IMR-90 (cell line): ENCODE results near the gene JMJD7. TPM values are rescaled to one million over a fixed set of nuclear protein-coding genes. Genes with fewer than 3 reads are reported as not detected.

Source experiments
- ATAC-seq: fragments of 200-7000 bp; cut with Tn5 transposase; 2 replicates; pipeline ENCODE4 v1.9.1; 2020; ENCODE audit warnings: low read depth, mild to moderate bottlenecking, moderate library complexity
- BruUV-seq: library from RNA; stranded (reverse); fragments of 400-500 nt; replicated peaks from 2 replicates; lab custom pipeline; 2021; lab: Mats Ljungman, UMichigan
- CTCF ChIA-PET: fragments of 300-600 bp; formaldehyde crosslinking; extraction: SDS; loops from one replicate; lab custom pipeline; 2021; ENCODE audit warnings: antibody characterized with exemption; lab: Yijun Ruan, JAX
- POLR2A ChIA-PET: fragments of 300-600 bp; sonication (Branson Sonifier 250); formaldehyde crosslinking; loops from one replicate; lab custom pipeline; 2022; ENCODE audit warnings: antibody characterized with exemption; ENCODE audit not compliant: unreplicated experiment; lab: Charles Lee
- DNase-seq: peaks from one replicate; pipeline ENCODE4 v3.0.0; 2013
- H2AFZ ChIP-seq: replicated peaks from 2 replicates; pipeline ENCODE3; 2013; ENCODE audit warnings: low read length, mild to moderate bottlenecking; ENCODE audit not compliant: poor library complexity
- H2AK5ac ChIP-seq: 2 replicates; pipeline ENCODE4 v1.6.1; 2013; ENCODE audit warnings: low read depth, low read length, inconsistent platforms
- H2AK9ac ChIP-seq: replicated peaks from 2 replicates; pipeline ENCODE3; 2013; ENCODE audit warnings: mild to moderate bottlenecking, low read depth, low read length, moderate library complexity; ENCODE audit not compliant: poor library complexity
- H2BK120ac ChIP-seq: 2 replicates; pipeline ENCODE4 v1.6.1; 2013; ENCODE audit warnings: low read depth, low read length, inconsistent platforms
- H2BK15ac ChIP-seq: 3 replicates; pipeline ENCODE4 v1.6.1; 2013; ENCODE audit warnings: low read depth, low read length, inconsistent platforms
- H2BK20ac ChIP-seq: 2 replicates; pipeline ENCODE4 v1.6.1; 2013; ENCODE audit warnings: low read depth, mild to moderate bottlenecking, inconsistent platforms, low read length, moderate library complexity
- H2BK5ac ChIP-seq: 2 replicates; pipeline ENCODE4 v1.6.1; 2013; ENCODE audit warnings: mild to moderate bottlenecking, low read depth, low read length, inconsistent platforms; ENCODE audit not compliant: poor library complexity, severe bottlenecking
- H3K14ac ChIP-seq: replicated peaks from 2 replicates; pipeline ENCODE4 v1.6.1; 2013; ENCODE audit warnings: low read depth, low read length, inconsistent platforms
- H3K18ac ChIP-seq: 2 replicates; pipeline ENCODE4 v1.6.1; 2013; ENCODE audit warnings: low read depth, low read length, control low read depth
- H3K23ac ChIP-seq: 2 replicates; pipeline ENCODE4 v1.6.1; 2013; ENCODE audit warnings: low read depth, low read length, inconsistent platforms
- H3K27ac ChIP-seq: 2 replicates; pipeline ENCODE4 v1.5.1; 2013; ENCODE audit warnings: mild to moderate bottlenecking, control low read depth, low read length; ENCODE audit not compliant: insufficient read depth
- H3K27me3 ChIP-seq: 2 replicates; pipeline ENCODE4 v1.6.1; 2013; ENCODE audit warnings: low read length; ENCODE audit not compliant: control insufficient read depth, insufficient read depth
- H3K36me3 ChIP-seq: 2 replicates; pipeline ENCODE4 v1.6.1; 2013; ENCODE audit warnings: low read length, mixed read lengths; ENCODE audit not compliant: control insufficient read depth, insufficient read depth
- H3K4ac ChIP-seq: 2 replicates; pipeline ENCODE4 v1.6.1; 2013; ENCODE audit warnings: low read depth, low read length, inconsistent platforms
- H3K4me1 ChIP-seq: 2 replicates; pipeline ENCODE4 v1.6.1; 2013; ENCODE audit warnings: low read length, mixed read lengths; ENCODE audit not compliant: control insufficient read depth, insufficient read depth
- H3K4me2 ChIP-seq: 2 replicates; pipeline ENCODE4 v1.6.1; 2013; ENCODE audit warnings: low read depth, mild to moderate bottlenecking, control low read depth, low read length, moderate library complexity
- H3K4me3 ChIP-seq: 2 replicates; pipeline ENCODE4 v1.5.1; 2013; ENCODE audit warnings: low read depth, mild to moderate bottlenecking, control low read depth, low read length, moderate library complexity; ENCODE audit not compliant: insufficient read depth
- H3K56ac ChIP-seq: 2 replicates; pipeline ENCODE4 v1.6.1; 2013; ENCODE audit warnings: low read length, inconsistent platforms; ENCODE audit not compliant: insufficient read depth; ENCODE audit errors: extremely low read depth
- H3K79me1 ChIP-seq, 2 experiments: 2 replicates each; pipeline ENCODE4 v1.6.1; 2013; ENCODE audit warnings: low read length in 2 of 2, inconsistent platforms in 1 of 2, low read depth in 1 of 2
- H3K9ac ChIP-seq: 2 replicates; pipeline ENCODE4 v1.6.1; 2013; ENCODE audit warnings: low read depth, low read length, control low read depth
- H3K9me1 ChIP-seq: 2 replicates; pipeline ENCODE4 v1.6.1; 2013; ENCODE audit warnings: low read length, inconsistent platforms; ENCODE audit not compliant: insufficient read depth
- H3K9me3 ChIP-seq: 2 replicates; pipeline ENCODE4 v1.6.1; 2013; ENCODE audit warnings: low read length; ENCODE audit not compliant: control insufficient read depth, insufficient read depth
- H4K20me1 ChIP-seq: 2 replicates; pipeline ENCODE4 v1.6.1; 2013; ENCODE audit warnings: low read length, inconsistent platforms; ENCODE audit not compliant: insufficient read depth
- H4K5ac ChIP-seq: 2 replicates; pipeline ENCODE4 v1.6.1; 2013; ENCODE audit warnings: mild to moderate bottlenecking, low read depth, low read length, control low read depth
- H4K8ac ChIP-seq, 2 experiments: 2 replicates each; pipeline ENCODE4 v1.6.1; 2013; ENCODE audit warnings: low read depth in 2 of 2, low read length in 2 of 2, control low read depth in 1 of 2, inconsistent platforms in 1 of 2
- H4K91ac ChIP-seq: 2 replicates; pipeline ENCODE4 v1.6.1; 2013; ENCODE audit warnings: low read depth, low read length, inconsistent platforms; ENCODE audit not compliant: insufficient read depth
- CHD1 ChIP-seq: IDR thresholded peaks from 2 replicates; pipeline ENCODE4 v1.6.1; 2012; ENCODE audit warnings: low read depth, low read length, improper control_type of control experiment
- POLR2A ChIP-seq: IDR thresholded peaks from 2 replicates; pipeline ENCODE4 v1.6.1; 2012; ENCODE audit warnings: mild to moderate bottlenecking, low read depth, low read length
- RAD21 ChIP-seq: IDR thresholded peaks from 2 replicates; pipeline ENCODE4 v1.6.1; 2012; ENCODE audit warnings: low read length, improper control_type of control experiment
- RFX5 ChIP-seq: IDR thresholded peaks from 2 replicates; pipeline ENCODE4 v1.8.0; 2012; ENCODE audit warnings: low read depth, mild to moderate bottlenecking, low read length, moderate library complexity
- USF2 ChIP-seq: fragments of 150-350 bp; IDR thresholded peaks from 2 replicates; pipeline ENCODE4 v1.6.1; 2017; ENCODE audit warnings: mild to moderate bottlenecking, antibody characterized with exemption, low read length, low read depth
- WGBS, 2 experiments: methylation state at CpG; one replicate each; pipeline versions ENCODE4 v1.1.5 to v1.1.7; 2013; ENCODE audit warnings: missing lambda C conversion rate in 2 of 2; ENCODE audit not compliant: insufficient read length in 1 of 2; ENCODE audit errors: extremely low coverage in 2 of 2; 5-methylcytosine and 5-hydroxymethylcytosine counted together
- dilution Hi-C: fragments of 300-500 bp; cut with HindIII; formaldehyde crosslinking; loops from one replicate; pipeline ENCODE4 v1.14.3; 2018; ENCODE audit warnings: low sequenced_read_pairs; ENCODE audit not compliant: unreplicated experiment
- in situ Hi-C: fragments of 300-500 bp; cut with MboI; formaldehyde crosslinking; loops from 3 replicates; pipeline ENCODE4 v1.14.3; 2019; ENCODE audit warnings: low sequenced_read_pairs, inconsistent platforms, mixed read lengths
- intact Hi-C: fragments of 100-400 bp; cut with micrococcal nuclease; formaldehyde crosslinking; loops from 2 replicates; pipeline ENCODE4 v1.10.0; 2022
- polyA plus RNA-seq, 3 experiments: library from polyadenylated mRNA; depleted of rRNA; stranded (reverse); fragments of >200 nt; gene quantifications; 2 replicates each; pipeline ENCODE4 v1.2.3, GENCODE V29; 2012; ENCODE audit warnings: low replicate concordance in 1 of 3
- total RNA-seq: library from RNA; depleted of rRNA; stranded (reverse); fragments of >200 nt; gene quantifications from 2 replicates; pipeline ENCODE4 v1.2.3, GENCODE V29; 2012

The JMJD7 gene
- total and polyA plus RNA-seq, 2 of the 4 experiments (the other 2 are of a cell fraction): 5.0 to 6.3 TPM

GRCh38 chr15:41780727-41781126 is 47.2 kb upstream of the JMJD7 start:
- no CpG with 5 or more reads among the region's 1 CpG for WGBS, 2 experiments
- Histone ChIP-seq H2AK5ac (no peak overlapping the region), H2BK5ac (peak overlapping the region; percentile 53), H4K5ac (no peak overlapping the region), H2BK120ac (no peak overlapping the region), H4K20me1 (peaks cover 20% of the 10 kb centered on the region; the same call in 1 of the 2 replicates), H3K9me1 (peaks cover 8% of the 10 kb centered on the region), H2BK20ac (no peak overlapping the region), H3K18ac (no peak overlapping the region), H2AK9ac (no peak overlapping the region), H3K14ac (no peak overlapping the region), H2BK15ac (no peak overlapping the region), H3K4me2 (0 out of 2 replicates have a peak overlapping the region, but pooled peaks have one; percentile 42), H3K4me3 (no peak overlapping the region), H3K9me3 (no peaks in the 10 kb centered on the region), H3K79me1 (peaks cover 35 to 80% of the 10 kb centered on the region in 2 experiments), H4K8ac (peak overlapping the region in 1 of 2 experiments; percentile 15; a peak in 1 of 4 replicates), H3K4me1 (peaks cover 12% of the 10 kb centered on the region), H3K56ac (peak overlapping the region; percentile 24; the same call in 1 of the 2 replicates), H3K27ac (peak overlapping the region; percentile 12; the same call in 1 of the 2 replicates), H3K27me3 (no peaks in the 10 kb centered on the region), H3K9ac (no peak overlapping the region), H2AFZ (no peak overlapping the region), H3K23ac (no peak overlapping the region), H4K91ac (0 out of 2 replicates have a peak overlapping the region, but pooled peaks have one; percentile 14), H3K36me3 (no peaks in the 10 kb centered on the region), H3K4ac (peak overlapping the region; percentile 29; the same call in 1 of the 2 replicates)
- ChIA-PET CTCF (no interaction called here), POLR2A (interaction anchor here (0.7 kb wide), 1 partner anchor 827 kb away, joined by 12 read pairs; no protein-coding TSS in a partner anchor)
- no TSS peak for BruUV-seq
- no peak for DNase-seq
- TF ChIP-seq POLR2A (no peak), CHD1 (no peak), RFX5 (no peak), RAD21 (no peak), USF2 (no peak)
- dilution Hi-C loops (no loop called here), intact Hi-C loops (no loop called here), in situ Hi-C loops (no loop called here)
- ATAC-seq: no peak
